Measurements from ENCODE around the gene SMYD5. TPM values are rescaled to one million over a fixed set of nuclear protein-coding genes. Genes with fewer than 3 reads are reported as not detected.
"Not testable (repeated sequence)": the region's sequence is repeated elsewhere in the genome, so short reads cannot be mapped to it uniquely, and the experiment has no call there.

Gene SMYD5
- total RNA-seq (10 to 100 TPM; 12.1 to 18.0 TPM), polyA plus RNA-seq (ENCODE audit: insufficient read length in 6 of 6) (10 to 100 TPM; 30.0 to 46.2 (median 38.6) TPM)
- long read RNA-seq, donor 1, partial matches to known transcripts, result 0 of 3 reads
- long read RNA-seq, donor 1, other reads (novel, unspliced or antisense), result 0 of 3 reads
- long read RNA-seq, donor 2, partial matches to known transcripts, result 33 of 34 reads
- long read RNA-seq, donor 2, other reads (novel, unspliced or antisense), result 0 of 34 reads
- long read RNA-seq, donor 3, transcript SMYD5-202 (13 exons, 2,593 nt), result major isoform, 5 of 5 reads
- long read RNA-seq, donor 3, partial matches to known transcripts, result 0 of 5 reads
- long read RNA-seq, donor 3, other reads (novel, unspliced or antisense), result 0 of 5 reads
- long read RNA-seq, donor 4, partial matches to known transcripts, result 0 of 2 reads
- long read RNA-seq, donor 4, other reads (novel, unspliced or antisense), result 0 of 2 reads
- long read RNA-seq, donor 5, transcript SMYD5-202 (13 exons, 2,593 nt), result major isoform, 5 of 5 reads
- long read RNA-seq, donor 5, partial matches to known transcripts, result 0 of 5 reads
- long read RNA-seq, donor 5, other reads (novel, unspliced or antisense), result 0 of 5 reads
- long read RNA-seq, donor 6, partial matches to known transcripts, result 0 of 4 reads
- long read RNA-seq, donor 6, other reads (novel, unspliced or antisense), result 0 of 4 reads
- long read RNA-seq, donor 7, partial matches to known transcripts, result 0 of 27 reads
- long read RNA-seq, donor 7, other reads (novel, unspliced or antisense), result 23 of 27 reads
- long read RNA-seq, donor 8, partial matches to known transcripts, result 35 of 38 reads
- long read RNA-seq, donor 8, other reads (novel, unspliced or antisense), result 0 of 38 reads
- long read RNA-seq, donor 9, result 0 reads
- long read RNA-seq, donor 10, partial matches to known transcripts, result 0 of 2 reads
- long read RNA-seq, donor 10, other reads (novel, unspliced or antisense), result 1 of 2 reads
- long read RNA-seq, donor 11, partial matches to known transcripts, result 25 of 48 reads
- long read RNA-seq, donor 11, other reads (novel, unspliced or antisense), result 19 of 48 reads
- long read RNA-seq, donor 12, partial matches to known transcripts, result 0 of 3 reads
- long read RNA-seq, donor 12, other reads (novel, unspliced or antisense), result 0 of 3 reads

DNA sequence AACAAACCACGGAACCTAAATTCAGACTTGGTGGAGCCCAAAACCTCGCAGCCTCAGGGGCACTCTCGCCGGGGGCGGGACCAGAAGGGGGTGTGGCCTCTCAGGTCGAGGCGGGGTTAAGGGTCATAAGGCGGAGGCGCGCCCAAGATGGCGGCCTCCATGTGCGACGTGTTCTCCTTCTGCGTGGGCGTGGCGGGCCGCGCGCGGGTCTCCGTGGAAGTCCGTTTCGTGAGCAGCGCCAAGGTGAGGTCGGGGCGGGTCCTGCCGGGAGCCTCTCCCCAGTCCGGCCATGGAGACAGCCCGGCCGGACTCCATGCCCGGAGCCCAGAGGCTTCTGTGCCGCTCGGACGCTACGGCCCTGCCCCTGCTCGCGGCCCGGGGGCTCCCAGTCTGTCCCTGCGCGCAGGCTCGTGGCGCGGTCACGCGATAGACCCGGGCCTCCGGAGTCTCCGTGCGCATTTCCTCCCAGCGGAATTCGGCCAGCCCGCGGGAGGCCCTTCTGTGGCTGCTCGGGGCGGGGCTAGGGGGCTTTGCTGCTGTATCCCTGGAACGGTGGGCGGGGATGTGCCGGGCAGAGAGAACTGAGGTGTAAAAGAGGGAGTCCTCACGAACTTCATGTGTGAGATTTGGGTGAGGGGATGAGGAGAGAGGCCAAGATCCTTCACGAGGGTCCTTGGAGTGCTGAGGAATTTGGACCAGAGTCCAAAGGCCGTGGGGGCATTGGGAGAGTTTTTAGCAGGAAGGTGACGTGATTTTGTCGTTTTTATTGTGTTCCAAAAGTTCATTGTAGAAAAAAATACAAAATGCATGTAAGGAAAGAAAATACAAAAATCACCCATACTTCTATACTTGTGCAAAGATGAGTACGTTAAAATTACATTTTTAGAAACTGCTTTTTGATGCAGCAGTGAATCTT lies at the start of gene SMYD5:
Gene SMYD5 (plus strand): TSS at position 126 of the 916 bp plus-strand sequence. CDS start 22 bp downstream, at position 148.
- no peaks in the 10 kb centered on the region for H3K27me3 ChIP-seq
- DNase-seq (peak; percentile 83 to 93 (median 86)), ATAC-seq (peak; percentile 95)
- peaks cover 0 to 10% of the 10 kb centered on the region in 2 donors for H3K36me3 ChIP-seq
- H3K27ac ChIP-seq, result peak within 1 kb of the TSS; percentile 53 to 64
- no peak for TF ChIP-seq CTCF (IDR thresholded peaks at IDR 0.05)
- peak within 1 kb of the TSS; percentile 78 to 98 for H3K4me3 ChIP-seq
- intact Hi-C loops (cut with DNase I), result no loop called here
- peaks cover 7 to 21% of the 10 kb centered on the region in 2 donors for H3K4me1 ChIP-seq
- no peaks in the 10 kb centered on the region for H3K9me3 ChIP-seq

GRCh38 chr2:73165978-73166377 lies 48.1 kb upstream of the SMYD5 start:
- H3K27ac ChIP-seq; H3K4me1 ChIP-seq; DNase-seq; ATAC-seq; intact Hi-C loops (cut with DNase I); H3K9me3 ChIP-seq; H3K4me3 ChIP-seq; H3K36me3 ChIP-seq: not testable (repeated sequence)
- H3K27me3 ChIP-seq, result peaks cover 0 to 18% of the 10 kb centered on the region in 2 donors

- peaks cover 0 to 12% of the 10 kb centered on the region in 2 donors for H3K27me3 ChIP-seq
- ATAC-seq; H3K4me3 ChIP-seq; H3K36me3 ChIP-seq; H3K4me1 ChIP-seq; H3K9me3 ChIP-seq; DNase-seq; H3K27ac ChIP-seq; intact Hi-C loops (cut with DNase I): not testable (repeated sequence)
These were observed 47.2 kb upstream of the SMYD5 start for GRCh38 chr2:73166813-73167212.

DNA sequence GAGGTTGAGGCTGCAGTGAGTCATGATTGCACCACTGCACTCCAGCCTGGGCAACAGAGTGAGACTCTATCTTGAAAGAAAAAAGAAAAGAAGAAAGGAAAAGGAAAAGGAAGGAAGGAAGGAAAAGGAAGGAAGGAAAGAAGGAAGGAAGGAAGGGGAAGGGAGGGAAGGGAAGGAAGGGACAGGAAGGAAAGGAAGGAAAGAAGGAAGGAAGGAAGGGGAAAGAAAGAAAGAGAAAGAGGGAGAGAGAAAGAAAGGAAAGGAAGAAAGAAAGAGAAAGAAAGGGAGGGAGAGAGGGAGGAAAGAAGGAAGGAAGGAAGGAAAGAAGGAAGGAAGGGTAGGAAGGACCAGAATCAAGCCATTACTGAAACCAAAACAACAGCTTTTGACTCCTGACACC lies 45.7 kb upstream of the SMYD5 start:
- H3K27ac ChIP-seq; DNase-seq; H3K4me3 ChIP-seq; H3K9me3 ChIP-seq; intact Hi-C loops (cut with DNase I); H3K4me1 ChIP-seq; ATAC-seq; H3K36me3 ChIP-seq: not testable (repeated sequence)
- H3K27me3 ChIP-seq, result peaks cover 0 to 11% of the 10 kb centered on the region in 2 donors

GRCh38 chr2:73170341-73170740 lies 43.7 kb upstream of the SMYD5 start:
- DNase-seq; ATAC-seq; H3K27ac ChIP-seq; H3K36me3 ChIP-seq; H3K9me3 ChIP-seq; H3K4me3 ChIP-seq; intact Hi-C loops (cut with DNase I); H3K4me1 ChIP-seq: not testable (repeated sequence)
- peaks cover 0 to 30% of the 10 kb centered on the region in 2 donors for H3K27me3 ChIP-seq

DNA sequence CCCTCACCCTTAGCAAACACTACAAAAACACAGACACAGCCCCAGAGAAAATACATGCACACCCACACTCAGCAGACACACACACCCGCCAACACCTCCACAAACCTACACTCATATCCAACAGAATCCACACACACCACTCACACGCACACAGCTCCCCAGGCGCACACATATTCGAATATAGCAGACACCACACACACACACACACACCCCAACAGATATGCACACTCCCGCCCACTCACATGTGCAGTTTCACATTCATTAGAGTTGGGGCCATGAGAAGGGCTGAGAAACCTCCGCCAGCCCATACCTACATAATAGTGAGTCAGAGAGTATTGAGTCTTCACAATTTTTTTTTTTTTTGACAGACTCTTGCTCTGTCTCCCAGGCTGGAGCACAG lies 41.1 kb upstream of the SMYD5 start:
- H3K4me1 ChIP-seq, result peaks cover 21 to 29% of the 10 kb centered on the region in 2 donors
- H3K27ac ChIP-seq, result no peak overlapping the region
- no peaks in the 10 kb centered on the region for H3K36me3 ChIP-seq
- no peak for ATAC-seq
- no peak overlapping the region for H3K4me3 ChIP-seq
- no peak for DNase-seq
- H3K9me3 ChIP-seq, result no peaks in the 10 kb centered on the region
- intact Hi-C loops (cut with DNase I), result no loop called here
- no peak for TF ChIP-seq CTCF (IDR thresholded peaks at IDR 0.05)
- peaks cover 0 to 54% of the 10 kb centered on the region in 2 donors for H3K27me3 ChIP-seq
